Astrocyte (in vitro differentiated cells and primary cell): Measurements from ENCODE around the gene GTF3C1.

ENCODE experiments used
- EZH2 ChIP-seq: IDR thresholded peaks from 2 replicates; pipeline ENCODE4 v1.6.1; 2012; ENCODE audit warnings: mild to moderate bottlenecking, low read length, inconsistent platforms; ENCODE audit not compliant: insufficient read depth
- TF ChIP-seq, protein P1 (sequence below): IDR thresholded peaks from 2 replicates; pipeline ENCODE4 v1.5.1; 2011; ENCODE audit warnings: low read depth, mild to moderate bottlenecking, inconsistent platforms, low read length, moderate library complexity; ENCODE audit not compliant: insufficient read depth

DNA sequence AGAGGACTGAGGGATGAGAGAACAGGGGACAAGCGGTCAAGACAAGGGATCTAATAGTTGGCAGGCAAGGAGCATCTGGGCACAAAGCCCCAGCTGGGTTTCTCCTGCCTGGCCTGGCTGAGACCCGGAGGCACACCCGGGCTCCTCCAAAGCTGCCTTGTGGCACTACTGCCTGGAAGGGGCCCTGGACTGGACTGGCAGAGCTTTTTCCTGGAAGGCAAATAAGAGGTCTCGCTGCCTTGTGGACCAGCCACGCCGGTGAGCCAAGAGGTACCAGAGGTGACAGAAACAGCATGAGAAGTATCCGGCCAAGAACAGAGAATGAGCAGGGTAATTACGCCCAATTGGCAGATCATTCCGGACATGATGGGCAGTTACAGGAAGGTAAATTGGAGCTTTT lies 64.6 kb downstream of the GTF3C1 start:
- TF ChIP-seq, protein P1, sequence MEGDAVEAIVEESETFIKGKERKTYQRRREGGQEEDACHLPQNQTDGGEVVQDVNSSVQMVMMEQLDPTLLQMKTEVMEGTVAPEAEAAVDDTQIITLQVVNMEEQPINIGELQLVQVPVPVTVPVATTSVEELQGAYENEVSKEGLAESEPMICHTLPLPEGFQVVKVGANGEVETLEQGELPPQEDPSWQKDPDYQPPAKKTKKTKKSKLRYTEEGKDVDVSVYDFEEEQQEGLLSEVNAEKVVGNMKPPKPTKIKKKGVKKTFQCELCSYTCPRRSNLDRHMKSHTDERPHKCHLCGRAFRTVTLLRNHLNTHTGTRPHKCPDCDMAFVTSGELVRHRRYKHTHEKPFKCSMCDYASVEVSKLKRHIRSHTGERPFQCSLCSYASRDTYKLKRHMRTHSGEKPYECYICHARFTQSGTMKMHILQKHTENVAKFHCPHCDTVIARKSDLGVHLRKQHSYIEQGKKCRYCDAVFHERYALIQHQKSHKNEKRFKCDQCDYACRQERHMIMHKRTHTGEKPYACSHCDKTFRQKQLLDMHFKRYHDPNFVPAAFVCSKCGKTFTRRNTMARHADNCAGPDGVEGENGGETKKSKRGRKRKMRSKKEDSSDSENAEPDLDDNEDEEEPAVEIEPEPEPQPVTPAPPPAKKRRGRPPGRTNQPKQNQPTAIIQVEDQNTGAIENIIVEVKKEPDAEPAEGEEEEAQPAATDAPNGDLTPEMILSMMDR: no peak
- TF ChIP-seq EZH2: no peak
